ENCODE results near the gene SULT6B1. TPM values are rescaled to one million over a fixed set of nuclear protein-coding genes. Genes with fewer than 3 reads are reported as not detected.

SULT6B1 gene
- total RNA-seq, 4 donors from 2014 or later, result not detected

DNA sequence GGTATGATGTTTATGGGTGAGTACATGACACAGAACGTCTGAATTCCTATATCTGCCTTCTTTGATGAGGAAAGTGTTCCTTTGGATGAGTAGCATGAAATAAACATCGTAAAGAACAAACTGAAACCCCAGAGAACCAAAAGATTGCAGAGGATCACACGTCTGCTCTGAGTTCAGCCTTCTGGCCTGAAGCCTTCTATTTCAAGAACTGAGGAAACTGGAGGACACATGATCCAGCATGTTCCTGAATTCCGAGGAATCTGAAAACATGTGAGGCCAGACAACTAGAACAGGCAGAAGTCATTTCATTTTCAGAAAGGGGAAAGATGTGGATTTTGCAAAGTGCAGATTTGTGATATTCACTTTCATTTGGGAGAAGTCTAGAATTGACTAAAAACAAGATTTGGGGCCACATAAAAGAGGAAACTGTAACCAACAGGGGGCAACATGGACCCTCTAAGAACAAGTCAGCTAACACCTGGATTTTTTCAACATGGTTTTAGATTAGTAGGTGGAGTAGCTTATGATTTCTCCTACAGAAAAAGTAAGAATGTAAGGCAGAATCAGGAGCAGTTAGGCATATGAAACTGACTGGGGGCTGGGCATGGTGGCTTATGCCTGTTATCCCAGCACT is 8.3 kb downstream of the SULT6B1 start:
- no peak overlapping the region for H3K4me3 ChIP-seq
- H3K27me3 ChIP-seq, result no peaks in the 10 kb centered on the region
- no peak overlapping the region for H3K27ac ChIP-seq
- H3K36me3 ChIP-seq, result no peaks in the 10 kb centered on the region
- no peak for ATAC-seq
- TF ChIP-seq POLR2A (IDR thresholded peaks at IDR 0.05) (no peak), POLR2AphosphoS5 (IDR thresholded peaks at IDR 0.05) (no peak), EP300 (IDR thresholded peaks at IDR 0.05) (no peak)
- TF ChIP-seq, protein P1, sequence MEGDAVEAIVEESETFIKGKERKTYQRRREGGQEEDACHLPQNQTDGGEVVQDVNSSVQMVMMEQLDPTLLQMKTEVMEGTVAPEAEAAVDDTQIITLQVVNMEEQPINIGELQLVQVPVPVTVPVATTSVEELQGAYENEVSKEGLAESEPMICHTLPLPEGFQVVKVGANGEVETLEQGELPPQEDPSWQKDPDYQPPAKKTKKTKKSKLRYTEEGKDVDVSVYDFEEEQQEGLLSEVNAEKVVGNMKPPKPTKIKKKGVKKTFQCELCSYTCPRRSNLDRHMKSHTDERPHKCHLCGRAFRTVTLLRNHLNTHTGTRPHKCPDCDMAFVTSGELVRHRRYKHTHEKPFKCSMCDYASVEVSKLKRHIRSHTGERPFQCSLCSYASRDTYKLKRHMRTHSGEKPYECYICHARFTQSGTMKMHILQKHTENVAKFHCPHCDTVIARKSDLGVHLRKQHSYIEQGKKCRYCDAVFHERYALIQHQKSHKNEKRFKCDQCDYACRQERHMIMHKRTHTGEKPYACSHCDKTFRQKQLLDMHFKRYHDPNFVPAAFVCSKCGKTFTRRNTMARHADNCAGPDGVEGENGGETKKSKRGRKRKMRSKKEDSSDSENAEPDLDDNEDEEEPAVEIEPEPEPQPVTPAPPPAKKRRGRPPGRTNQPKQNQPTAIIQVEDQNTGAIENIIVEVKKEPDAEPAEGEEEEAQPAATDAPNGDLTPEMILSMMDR (IDR thresholded peaks at IDR 0.05), result no peak
- H3K9me3 ChIP-seq, result no peaks in the 10 kb centered on the region
- WGBS, 2 donors (ENCODE audit: low coverage in 1 of 2), result 46 to 64% methylated on average over 4 of the region's 4 CpGs
- no peaks in the 10 kb centered on the region for H3K4me1 ChIP-seq

DNA sequence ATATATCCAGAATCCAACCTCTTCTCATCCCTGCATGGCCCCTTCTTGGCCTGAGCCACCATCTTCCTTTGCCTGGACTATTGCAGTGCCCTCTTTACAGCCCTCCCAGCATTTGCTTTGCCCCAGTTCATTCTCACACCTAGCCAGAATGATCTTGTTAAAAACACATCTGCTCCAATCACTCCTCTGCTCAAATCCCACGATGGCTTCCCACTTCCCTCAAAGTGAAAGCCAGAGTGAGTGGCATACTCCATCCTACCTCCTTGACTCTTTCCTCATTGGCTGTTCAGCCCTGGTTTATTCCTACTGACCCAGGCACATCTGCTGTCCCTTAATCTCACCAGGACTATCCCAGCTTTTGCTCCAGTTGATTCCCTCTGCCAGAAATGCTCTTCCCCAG is 14.7 kb downstream of the SULT6B1 start:
- ATAC-seq, result no peak
- Histone ChIP-seq H3K27me3 (peaks cover 3% of the 10 kb centered on the region), H3K4me1 (no peaks in the 10 kb centered on the region), H3K4me3 (no peak overlapping the region), H3K9me3 (no peaks in the 10 kb centered on the region), H3K36me3 (no peaks in the 10 kb centered on the region), H3K27ac (no peak overlapping the region)
- 80% methylated on average over 1 of the region's 1 CpG; no CpG with 5 or more reads in 1 of the 2 donors for WGBS, 2 donors (ENCODE audit: low coverage in 1 of 2)
- TF ChIP-seq POLR2AphosphoS5 (IDR thresholded peaks at IDR 0.05) (no peak), EP300 (IDR thresholded peaks at IDR 0.05) (no peak), POLR2A (IDR thresholded peaks at IDR 0.05) (no peak)
- TF ChIP-seq, protein P1 (IDR thresholded peaks at IDR 0.05), result no peak

DNA sequence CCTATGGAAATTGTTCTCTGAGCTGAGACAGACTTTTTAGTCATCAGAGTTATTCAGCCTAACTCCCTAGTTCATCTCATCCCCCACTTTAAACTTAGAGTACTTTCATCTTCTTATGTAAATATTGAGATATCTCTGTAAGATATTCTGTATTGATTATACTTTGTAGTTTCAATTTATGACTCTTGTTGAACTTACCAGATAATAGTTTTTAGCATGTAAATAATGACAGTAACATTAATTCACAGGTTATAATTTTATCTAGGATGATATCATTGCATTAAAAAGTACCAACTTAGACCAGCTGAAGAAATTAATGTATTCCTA is 16.9 kb downstream of the SULT6B1 start:
- no peaks in the 10 kb centered on the region for H3K4me1 ChIP-seq
- no peak for ATAC-seq

DNA sequence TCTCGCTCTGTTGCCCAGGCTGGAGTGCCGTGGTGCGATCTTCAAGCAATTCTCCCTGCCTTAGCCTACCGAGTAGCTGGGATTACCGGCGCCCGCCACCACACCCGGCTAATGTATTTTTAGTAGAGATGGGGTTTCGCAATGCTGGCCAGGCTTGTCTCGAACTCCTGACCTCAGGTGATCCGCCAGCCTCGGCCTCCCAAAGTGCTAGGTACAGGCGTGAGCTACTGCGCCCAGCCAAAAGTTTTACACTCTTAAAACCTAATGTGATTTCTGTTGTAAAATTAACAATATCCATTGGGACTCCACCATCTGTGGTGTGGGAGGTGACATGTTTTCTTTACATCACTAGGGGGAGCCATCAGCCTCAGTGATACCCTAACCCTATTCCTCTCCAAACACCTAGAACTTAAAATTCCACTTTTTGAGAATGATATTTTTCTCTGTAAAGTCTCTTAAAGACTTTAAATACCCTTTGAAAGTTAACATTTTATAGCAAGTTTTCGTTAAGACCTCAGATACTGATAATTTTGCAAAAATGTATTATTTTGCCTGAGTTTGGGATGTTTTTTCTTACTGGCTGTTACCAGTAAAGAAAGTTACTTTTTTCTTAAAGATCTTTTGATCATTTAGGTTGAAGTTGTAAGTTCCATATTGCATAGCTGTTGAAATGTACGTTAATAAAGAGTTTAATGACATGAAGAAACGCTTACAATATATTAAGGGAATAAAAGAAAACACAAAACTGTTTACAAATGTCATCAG is 20.1 kb downstream of the SULT6B1 start:
- Histone ChIP-seq H3K4me1 (no peaks in the 10 kb centered on the region), H3K27ac (no peak overlapping the region), H3K27me3 (peaks cover 3% of the 10 kb centered on the region), H3K36me3 (no peaks in the 10 kb centered on the region), H3K9me3 (peaks cover 0 to 15% (median 0%) of the 10 kb centered on the region in 3 donors), H3K4me3 (no peak overlapping the region)
- peak; percentile 58 for ATAC-seq
- 44 to 61% methylated on average over 10 of the region's 17 CpGs for WGBS, 2 donors (ENCODE audit: low coverage in 1 of 2)
- TF ChIP-seq POLR2AphosphoS5 (IDR thresholded peaks at IDR 0.05) (no peak), POLR2A (IDR thresholded peaks at IDR 0.05) (no peak), EP300 (IDR thresholded peaks at IDR 0.05) (no peak)
- TF ChIP-seq, protein P1 (IDR thresholded peaks at IDR 0.05), result peak; percentile 28 to 62 (median 49)

More for the DNA sequence above, 16.9 kb downstream of the SULT6B1 start:
- H3K36me3 ChIP-seq, result no peaks in the 10 kb centered on the region
- H3K4me3 ChIP-seq, result no peak overlapping the region
- H3K27me3 ChIP-seq, result peaks cover 3% of the 10 kb centered on the region
- no peak overlapping the region for H3K27ac ChIP-seq
- TF ChIP-seq EP300 (IDR thresholded peaks at IDR 0.05) (no peak), POLR2A (IDR thresholded peaks at IDR 0.05) (no peak), POLR2AphosphoS5 (IDR thresholded peaks at IDR 0.05) (no peak)
- TF ChIP-seq, protein P1 (IDR thresholded peaks at IDR 0.05), result no peak
- H3K9me3 ChIP-seq, result no peaks in the 10 kb centered on the region

Data from gastroesophageal sphincter (tissue), 4 donors.